HUDEP-2 (cell line): ENCODE measurements around the gene DUS1L.
A peak's percentile ranks its signal among the peaks of the same experiment; 100 is the strongest.

ENCODE experiments used
- DNase-seq, 76 experiments: peaks; one replicate each; lab custom pipeline; 2025; ENCODE audit not compliant: unreplicated experiment in 76 of 76; lab: John Stamatoyannopoulos, UW

The DUS1L gene

DNA sequence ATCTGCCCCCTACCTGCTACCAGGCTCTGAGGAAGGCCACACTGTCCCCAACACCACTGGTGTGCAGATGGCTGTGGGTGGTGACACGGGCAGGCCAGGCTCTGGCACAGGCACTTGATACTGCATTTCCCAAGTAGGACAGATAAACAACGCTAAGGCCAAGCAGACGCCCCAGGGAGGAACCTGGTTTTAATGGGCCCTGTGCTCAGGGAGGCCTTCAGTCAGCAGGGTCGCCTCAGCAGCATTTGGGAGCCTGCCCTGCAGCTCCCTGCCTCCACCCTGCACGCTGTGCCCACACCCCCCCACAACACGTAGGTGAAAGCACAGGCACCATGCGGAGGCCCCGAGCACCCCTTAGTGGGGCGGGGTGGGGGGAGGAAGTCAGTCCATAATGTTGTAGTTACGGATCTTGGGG, 35.7 kb upstream of the DUS1L start:
- DNase-seq = peak in 44 of 76 experiments; percentile 10 to 62 (median 34)

DNA sequence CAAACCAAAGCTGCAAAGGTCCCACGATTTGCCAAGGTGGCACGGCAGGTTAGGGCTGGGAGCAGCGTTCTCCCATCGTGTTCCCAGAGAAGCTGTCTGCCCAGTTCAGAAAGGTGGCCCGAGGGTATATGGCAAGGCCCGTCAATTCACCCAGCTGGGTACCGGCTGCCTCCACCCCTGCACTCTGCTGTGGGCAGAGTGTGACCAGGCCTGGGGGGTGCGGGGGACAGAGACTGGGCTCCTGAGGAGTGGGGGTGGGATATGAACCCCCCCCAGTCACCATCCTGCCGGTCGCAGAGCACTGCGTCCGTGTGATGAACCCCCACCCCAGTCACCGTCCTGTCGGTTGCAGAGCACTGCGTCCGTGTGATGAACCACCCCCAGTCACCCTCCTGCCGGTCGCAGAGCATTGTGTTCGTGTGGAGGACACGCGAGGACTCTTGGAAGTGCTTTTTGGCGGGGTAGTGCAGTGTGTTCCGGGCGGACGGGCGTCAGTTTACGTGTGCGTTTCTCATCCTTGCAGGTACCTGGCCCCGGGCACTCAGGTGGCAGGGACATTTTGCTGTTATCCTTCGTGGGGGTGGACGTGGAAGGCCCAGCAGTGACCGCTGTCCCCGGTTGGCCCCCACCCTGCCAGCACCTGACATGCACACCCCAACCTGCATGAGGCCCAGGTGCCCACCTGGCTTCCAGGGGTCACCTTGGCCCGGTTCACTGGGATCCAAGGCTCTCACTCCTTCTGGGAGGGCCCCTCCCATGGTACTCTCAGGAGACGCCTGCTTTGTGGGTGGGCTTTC, 35.1 kb upstream of the DUS1L start:
- DNase-seq = no peak

DNA sequence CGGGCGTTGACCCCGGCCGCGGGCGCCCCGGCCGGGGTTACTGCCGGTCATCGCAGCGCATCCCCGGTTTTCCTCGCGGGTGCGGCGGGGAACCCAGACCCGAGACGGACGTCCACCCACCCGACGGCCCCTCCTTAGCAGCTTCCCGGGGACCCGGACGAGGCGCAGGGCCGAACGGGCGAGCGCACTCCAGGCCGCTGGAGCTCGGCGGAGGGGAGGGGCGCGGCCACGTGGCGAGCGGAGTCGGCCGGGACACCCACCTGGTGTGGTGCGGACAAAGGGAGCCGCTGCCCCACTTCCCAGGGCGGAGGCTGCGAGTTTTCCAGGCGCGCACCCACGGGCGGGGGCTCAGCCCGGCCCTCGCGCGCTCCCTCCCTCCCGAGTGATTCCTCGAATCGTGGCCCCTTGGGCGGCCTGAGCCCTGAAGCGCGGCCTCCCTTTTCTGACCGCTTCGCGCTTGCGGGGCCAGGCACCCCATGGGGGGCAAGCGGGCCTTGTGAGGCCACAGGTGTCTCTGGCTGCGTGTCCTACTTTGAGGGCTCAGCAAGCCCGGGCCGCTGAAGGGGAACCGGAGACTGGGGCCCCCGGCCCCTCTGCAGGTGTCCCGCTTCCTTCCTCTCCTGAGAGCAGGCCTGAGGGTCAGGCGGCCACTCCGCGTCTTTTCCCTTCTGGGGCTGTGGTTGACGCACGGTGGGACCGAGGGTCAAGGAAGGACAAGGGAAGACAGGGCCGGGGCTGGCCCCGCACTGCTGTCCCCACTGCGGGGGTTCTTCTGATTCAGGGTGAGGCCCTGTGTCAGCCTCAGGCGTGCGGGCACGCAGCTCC, 33.5 kb upstream of the DUS1L start:
- peak in 8 of 76 experiments; percentile 9 to 68 (median 32) for DNase-seq

DNA sequence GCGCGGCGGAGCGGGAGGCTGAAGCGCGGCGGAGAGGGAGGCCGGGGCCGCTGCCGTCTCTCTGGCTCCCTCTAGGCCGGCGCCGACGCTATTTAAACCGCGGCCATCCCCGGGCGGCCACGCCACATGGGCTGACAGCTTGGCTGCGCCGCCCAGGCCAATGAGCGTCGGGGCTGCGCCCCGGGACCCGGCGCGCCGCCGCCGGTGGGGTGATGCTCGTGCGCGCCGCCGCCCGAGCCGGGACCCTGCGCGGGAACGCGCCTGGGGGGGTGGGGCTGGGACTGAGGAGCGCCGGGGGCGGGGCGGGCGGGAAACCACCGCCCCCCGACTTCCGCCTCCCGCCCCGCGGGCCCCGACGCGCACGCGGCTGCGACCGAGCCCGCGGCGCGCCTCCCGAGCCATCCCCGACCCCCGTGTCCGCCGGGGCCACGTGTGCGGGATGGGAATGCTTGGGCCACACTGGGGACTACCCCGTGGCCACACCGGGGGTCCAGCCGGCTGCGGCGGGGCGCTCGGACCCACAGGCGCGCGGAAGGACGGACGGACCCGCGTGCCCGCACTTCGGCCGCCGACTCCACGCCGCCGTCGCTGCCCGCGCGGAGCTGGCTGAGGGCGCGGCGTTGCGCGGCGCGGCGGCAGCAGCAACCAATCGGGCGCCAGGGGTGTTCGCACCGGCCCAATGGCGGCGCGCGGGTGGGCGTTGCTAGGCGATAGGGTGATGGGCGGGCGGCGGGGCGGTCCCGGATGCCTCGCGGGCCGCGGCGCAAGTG, 32.8 kb upstream of the DUS1L start, which contains the start of gene FASN:
Gene FASN (minus strand): TSS at position 68 of the 770 bp plus-strand sequence. CDS start 1,791 bp downstream, outside the sequence.
- DNase-seq = peak in 75 of 76 experiments; percentile 25 to 97 (median 90)

DNA sequence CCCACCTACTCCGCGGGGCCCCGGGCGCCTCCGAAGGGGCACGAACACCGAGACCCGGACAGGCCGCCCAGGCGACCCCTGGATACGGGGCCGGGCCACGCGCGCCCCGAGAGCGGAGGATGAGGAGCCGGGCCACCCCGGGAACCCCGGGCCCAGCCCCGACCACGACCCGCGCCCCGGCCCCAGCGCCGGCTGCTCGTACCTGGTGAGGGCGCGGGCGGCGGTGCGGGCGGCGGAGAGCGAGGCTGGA, 32.2 kb upstream of the DUS1L start:
- peak in 1 of 76 experiments; percentile 82 for DNase-seq

DNA sequence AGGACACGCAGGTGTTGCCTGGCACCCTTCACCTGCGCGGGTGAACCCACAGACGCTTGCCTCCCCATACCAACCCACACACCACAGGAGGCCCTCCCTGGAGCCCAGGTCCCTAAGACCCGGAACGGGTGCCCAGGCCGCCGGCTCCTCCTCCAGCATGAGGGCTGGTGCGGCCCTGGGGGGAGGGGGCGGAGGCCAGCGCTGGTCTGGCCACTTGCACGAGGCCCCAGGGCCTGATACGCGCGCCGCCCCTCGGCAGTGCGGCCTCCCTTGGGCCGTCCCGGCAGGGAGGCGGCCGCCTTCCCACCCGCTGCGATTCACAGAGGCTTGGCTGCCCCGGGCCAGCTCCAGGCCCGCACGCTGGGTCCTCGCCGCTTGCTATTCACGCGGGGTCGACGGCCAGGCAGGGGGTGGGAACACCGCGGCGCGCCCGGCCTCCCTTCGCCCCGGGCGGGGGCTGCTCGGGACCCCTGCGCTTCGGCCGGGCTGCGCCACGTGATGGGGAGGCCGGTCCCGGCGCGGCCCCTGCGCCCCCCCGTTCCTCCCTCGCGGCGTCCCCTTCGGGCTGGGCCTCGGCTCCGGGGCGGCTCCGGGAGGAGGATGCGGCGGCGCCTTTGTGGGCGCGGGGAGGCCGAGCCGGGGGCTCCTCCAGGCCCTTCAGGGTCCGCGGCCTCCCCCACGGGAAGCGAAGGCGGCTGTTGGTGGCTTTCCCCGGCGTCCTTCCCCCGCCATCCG, 31.7 kb upstream of the DUS1L start:
- peak in 43 of 76 experiments; percentile 13 to 55 (median 30) for DNase-seq

DNA sequence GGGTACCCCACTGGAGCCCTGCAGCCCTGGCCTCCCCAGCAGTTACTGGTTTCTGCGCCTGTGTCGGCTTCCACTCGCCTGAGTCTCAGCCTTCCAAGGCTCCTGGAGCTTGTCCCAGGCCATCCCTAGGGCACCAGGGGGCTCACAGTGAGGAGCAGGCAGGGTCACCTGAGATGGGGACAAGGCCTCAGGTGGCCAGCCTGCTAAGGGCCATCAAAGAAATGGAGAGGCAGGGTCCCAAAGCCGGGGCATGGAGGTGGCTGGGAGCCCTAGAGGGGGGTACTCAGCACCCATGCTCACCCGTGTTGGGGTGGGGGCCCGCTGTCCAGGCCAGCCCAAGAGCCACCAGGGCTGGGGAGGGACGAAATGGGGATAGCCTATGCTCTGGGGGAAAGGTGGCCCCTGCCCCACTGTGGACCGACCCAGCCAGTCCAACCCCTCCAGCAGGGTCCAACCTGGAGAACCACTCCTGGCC, 31.1 kb upstream of the DUS1L start:
- DNase-seq = no peak

DNA sequence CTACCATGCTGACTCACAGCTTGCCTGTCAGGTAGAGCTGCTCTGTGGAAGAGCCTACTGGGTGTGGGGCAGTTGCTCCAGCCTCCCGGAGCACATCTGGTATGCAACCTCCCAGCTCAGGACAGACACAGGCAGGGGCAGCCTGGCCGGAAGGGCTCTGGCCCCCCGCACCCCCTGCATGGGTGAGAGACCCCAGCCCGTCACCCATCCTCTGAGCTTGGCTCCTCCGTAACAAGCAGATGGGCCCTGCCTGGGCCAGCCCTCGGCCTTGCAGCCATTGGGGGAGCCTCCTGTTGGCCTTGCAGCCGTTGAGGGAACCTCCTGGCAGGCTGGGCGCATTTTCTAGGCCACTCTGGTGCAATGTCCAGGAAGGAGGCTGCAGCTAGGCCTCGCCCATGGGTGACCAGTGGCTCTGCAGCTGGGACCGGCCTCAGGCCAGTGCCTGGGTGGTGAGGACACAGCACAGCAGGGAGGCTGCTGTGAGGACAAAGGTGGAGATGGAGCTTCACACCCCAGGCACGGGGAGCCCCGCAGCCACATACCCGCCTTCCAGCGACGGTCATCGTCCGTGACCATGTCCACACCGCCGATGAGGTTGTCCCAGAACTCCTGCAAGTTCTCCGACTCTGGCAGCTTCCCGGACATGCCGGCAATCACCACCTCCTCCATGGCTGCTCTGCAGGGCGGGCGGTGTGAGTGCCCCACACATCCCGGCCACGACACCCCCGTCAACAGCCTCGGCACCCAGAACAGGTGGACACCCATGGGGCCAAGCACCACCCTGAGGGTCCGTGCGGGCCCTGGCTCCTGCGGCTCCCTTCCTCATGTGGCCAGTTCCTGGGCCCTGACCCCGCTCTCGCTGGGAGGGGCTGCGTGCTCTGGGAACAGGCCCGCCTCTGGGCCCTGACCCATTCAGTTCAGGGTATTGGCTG, 30.4 kb upstream of the DUS1L start:
- no peak for DNase-seq

DNA sequence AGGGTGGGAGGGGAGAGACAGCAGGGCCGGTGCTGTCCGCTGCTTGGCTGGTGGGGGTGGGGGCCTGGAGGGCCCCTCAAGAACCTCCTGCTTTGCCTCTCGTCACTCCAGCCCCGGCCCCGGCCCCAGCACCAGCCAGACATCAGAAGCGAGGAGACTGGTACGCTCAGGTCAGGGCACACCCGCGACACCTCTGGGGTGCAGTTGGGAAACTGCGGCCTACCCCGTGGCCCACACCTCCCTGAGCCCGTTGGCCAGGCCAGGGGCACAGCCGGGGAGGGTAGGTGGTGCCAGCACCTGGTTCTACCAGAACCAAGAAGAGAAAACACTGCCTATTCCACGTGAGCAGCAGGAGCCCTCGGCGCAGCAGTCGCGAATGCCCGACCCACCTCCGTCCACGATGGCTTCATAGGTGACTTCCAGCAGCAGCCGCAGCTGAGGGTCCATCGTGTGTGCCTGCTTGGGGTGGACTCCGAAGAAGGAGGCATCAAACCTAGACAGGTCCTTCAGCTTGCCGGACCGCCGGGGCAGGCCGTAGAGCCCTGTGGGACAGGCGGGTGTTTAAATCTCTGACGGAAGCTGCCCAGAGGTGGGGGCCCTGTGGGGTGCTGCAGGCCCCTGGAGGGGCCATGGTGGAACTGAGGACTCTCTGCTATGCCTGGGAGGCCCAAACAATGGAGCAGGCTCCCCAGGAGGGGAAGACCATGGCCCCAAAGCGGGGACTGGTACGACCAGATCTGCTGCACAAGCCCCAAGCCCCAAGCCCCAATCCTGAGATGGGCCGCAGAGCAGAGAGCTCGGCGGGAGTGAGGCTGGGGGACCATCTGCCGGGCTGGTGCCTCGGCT, 29.6 kb upstream of the DUS1L start:
- DNase-seq = no peak

DNA sequence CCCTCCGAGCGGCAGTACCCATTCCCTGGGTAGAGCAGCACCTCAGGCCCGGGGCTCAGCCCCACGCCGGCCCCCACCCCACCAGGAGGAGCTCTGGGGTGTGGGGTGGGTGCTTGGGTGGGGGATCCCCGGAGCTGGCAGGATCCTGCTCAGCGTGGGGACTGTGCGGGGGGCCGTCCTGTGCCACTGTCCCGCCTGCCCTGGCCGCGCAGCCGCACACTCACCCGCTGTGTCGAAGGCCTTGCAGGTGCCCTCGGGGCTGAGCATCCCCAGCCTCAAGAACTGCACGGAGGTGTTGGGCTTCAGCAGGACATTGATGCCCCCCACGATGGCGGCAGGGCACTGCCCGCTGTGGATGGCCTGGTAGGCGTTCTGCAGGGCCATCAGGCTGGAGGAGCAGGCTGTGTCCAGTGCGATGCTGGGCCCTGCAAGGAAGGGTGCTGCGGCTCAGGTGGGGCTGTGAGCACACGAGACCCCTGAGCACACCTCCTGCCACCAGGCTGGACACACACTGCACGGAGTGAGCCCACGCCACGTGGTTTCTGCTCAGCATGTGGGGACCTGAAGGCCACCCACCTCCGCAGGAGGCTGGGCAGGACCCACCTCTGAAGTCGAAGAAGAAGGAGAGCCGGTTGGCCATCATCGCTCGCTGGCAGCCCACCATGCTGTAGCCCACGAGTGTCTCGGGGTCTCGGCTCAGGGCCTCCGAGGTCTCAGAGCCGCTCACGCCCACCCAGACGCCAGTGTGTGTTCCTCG, 27.6 kb upstream of the DUS1L start:
- no peak for DNase-seq

DNA sequence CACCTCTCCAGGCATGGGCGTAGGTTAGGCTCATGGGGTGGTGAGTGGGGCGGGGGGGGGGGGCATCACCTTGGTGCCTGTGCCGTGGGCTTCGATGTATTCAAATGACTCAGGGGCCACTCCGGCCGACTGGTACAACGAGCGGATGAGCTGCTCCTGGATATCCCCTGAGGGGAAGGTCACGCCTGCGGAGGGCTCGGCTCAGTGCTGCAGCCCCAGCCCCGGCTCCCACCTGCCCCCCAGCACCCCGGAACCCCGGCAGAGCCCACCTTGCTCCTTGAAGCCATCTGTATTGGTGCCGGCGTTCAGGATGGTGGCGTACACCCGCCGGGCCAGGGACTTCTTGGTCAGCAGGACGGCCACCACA, 27.0 kb upstream of the DUS1L start:
- no peak for DNase-seq

DNA sequence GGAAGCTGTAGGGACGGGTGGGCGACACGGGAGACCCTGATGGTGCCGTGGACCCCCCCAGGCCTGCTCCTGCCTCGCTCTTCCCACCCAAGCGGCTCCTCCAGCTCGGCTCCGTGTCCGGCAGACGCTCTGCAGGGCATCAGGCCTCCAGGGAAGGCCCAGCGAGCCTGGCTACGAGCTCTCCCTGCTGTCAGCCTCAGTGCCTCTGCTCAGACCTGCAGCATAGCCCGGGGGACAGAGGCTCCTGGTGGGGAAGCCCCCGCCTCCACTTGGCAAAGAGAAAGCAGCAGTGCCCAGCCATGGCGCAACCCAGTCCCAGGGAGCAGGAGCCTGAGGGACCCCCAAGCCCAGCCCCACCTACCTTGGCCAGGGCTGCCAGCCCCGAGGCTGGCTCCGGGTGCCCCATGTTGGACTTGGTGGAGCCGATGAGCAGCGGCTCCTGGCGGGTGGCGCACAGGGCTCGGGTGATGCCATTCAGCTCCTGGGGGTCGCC, 26.5 kb upstream of the DUS1L start:
- DNase-seq = no peak

DNA sequence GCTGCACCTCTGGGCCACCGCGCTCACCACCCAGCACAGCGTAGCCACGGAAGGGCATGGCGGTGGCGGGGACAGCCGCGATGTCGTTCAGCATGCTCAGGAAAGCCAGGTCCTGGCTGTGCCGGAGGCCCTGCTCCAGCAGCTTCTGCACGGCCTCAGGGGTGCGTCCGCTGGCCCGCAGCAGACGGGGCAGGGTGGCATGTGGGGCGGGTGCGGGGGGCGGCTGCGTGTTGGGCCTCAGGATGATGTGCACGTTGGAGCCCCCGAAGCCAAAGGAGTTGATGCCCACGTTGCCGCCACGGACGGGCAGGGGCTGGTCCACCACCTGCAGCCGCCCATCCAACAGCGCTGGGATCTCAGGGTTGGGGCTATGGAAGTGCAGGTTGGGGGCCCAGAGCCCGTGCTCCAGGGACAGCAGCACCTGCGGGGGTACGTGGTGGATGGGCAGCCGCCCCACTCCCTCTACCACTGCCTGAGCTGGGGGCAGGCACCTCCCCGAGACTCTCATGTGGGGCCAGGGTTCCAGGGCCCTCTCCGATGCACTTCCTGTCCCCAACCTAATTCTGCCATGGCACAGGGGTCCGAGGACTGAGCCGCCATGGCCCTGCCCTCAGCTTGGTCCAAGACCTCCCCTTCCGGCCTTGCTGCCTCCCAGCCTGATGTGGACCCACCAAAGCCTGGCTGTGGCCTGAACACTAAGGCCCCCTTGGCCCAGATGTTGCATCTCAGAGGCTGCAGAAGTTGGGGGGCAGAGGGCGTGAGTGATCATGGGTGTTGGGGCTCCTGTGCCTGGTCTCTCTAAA, 25.9 kb upstream of the DUS1L start:
- DNase-seq = no peak

DNA sequence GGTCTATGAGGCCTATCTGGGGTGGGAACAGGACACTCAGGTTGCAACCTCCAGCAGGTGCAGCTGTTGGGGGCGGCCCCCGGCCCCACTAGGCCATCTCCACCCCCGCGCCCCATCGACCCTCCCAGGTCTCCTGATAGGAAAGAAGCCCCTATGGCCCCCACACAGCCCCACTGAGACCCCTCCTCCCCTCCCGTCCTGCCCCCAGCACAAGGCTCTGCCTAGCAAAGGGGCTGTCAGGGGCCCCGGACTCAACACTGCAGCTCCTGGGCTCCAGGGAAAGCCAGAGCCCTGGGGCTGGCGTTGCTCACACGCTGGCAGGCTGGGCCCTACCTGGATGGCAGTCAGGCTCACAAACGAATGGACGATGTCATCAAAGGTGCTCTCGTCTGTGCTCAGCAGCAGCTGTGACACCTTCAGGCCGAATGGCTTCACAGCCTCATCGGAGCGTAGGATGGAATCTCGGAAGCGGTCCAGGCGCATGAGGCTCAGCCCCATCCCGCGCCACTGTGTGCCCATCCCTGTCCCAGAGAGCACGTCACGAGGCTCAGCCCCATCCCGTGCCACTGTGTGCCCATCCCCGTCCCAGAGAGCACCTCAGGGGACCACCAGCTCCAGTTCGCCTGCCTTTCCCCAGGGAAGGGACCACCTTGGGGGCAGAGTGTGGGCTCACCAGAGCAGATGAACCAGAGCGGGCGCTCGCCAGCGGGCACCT, 25.1 kb upstream of the DUS1L start:
- DNase-seq = no peak

DNA sequence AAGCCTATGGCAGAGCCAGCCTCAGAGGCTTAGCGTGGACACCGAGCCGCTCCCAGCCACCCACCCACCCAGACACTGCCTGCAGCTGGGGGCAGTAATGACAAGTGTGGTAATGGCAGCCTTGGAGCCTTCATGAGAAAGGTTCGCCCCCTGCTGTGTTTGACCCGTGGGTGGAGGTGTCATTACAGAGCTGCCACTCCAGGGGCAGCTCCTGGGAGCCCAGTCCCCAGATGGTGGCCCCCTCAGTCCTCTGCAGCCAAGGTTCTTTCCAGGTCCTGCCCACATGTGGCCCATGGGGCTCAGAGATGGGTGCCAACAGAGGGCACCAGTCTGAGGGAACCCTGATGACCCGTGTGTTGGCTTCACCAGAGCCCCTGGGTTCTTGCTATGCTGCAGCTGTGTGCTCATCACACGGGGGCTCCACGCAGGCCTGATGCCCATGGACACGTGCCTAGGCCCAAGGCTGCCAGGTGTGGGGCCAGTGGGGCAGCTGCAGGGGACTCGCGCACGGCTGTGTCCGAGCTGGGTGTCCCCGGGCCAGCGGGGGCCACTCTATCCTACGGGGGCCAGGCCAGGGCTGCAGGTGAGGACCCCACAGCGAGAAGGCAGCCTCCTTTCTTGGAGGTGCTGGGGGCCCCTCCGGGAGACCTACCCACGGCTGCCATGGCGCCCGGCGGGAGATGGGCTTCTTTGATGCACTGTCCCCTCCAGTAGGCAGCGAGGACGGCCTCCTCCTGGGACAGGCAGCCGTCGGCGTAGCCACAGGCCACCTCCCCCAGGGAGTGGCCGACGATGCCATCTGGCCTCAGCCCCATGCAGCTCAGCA, 24.3 kb upstream of the DUS1L start:
- no peak for DNase-seq
